ENCODE data around the gene ITGB5. TPM values are rescaled to one million over a fixed set of nuclear protein-coding genes. Genes with fewer than 3 reads are reported as not detected.
A peak's percentile ranks its signal among the peaks of the same experiment; 100 is the strongest.

The ITGB5 gene
- total and polyA plus RNA-seq, 4 donors: 16.9 to 66.6 (median 48.0) TPM

- no peak for TF ChIP-seq ATF3 (IDR thresholded peaks at IDR 0.05)
These were observed 57.2 kb downstream of the ITGB5 start (continued) for GRCh38 chr3:124829819-124830554.

- Histone ChIP-seq H3K4me1 (ENCODE audit: control insufficient read depth in 4 of 4, insufficient read depth in 4 of 4, low read length in 3 of 4) (peaks cover 0 to 6% (median 4%) of the 10 kb centered on the region in 4 donors), H3K36me3 (ENCODE audit: control insufficient read depth in 4 of 4, insufficient read depth in 3 of 4, low read depth in 1 of 4, low read length in 3 of 4) (peaks cover 0 to 12% (median 2%) of the 10 kb centered on the region in 4 donors), H3K9me3 (ENCODE audit: control insufficient read depth in 4 of 4, low read length in 3 of 4) (no peaks in the 10 kb centered on the region), H3K9ac (ENCODE audit: low read depth in 1 of 2, low read length in 2 of 2) (no peak overlapping the region), H3K27me3 (ENCODE audit: control insufficient read depth in 4 of 4, insufficient read depth in 4 of 4, low read length in 3 of 4) (no peaks in the 10 kb centered on the region), H3K27ac (ENCODE audit: low read depth in 1 of 2, low read length in 2 of 2) (peak overlapping the region in 1 of 2 donors; percentile 8), H3K4me3 (ENCODE audit: low read depth in 1 of 3, low read length in 3 of 3) (no peak overlapping the region)
- 87% methylated on average over 15 of the region's 15 CpGs for WGBS
- no peak for TF ChIP-seq RAD21 (IDR thresholded peaks at IDR 0.05)
- TF ChIP-seq TAF1 (conservative IDR thresholded peaks at IDR 0.05): no peak
- TF ChIP-seq RXRA (IDR thresholded peaks at IDR 0.05): no peak
- no peak for TF ChIP-seq FOXA1 (IDR thresholded peaks at IDR 0.05)
- no peak for TF ChIP-seq REST (IDR thresholded peaks at IDR 0.05)
- no peak for TF ChIP-seq HNF4A (conservative IDR thresholded peaks at IDR 0.05)
- no peak for TF ChIP-seq FOXA2 (IDR thresholded peaks at IDR 0.05)
- no peak for TF ChIP-seq EGR1 (IDR thresholded peaks at IDR 0.05; ENCODE audit: low read depth in 2 of 2)
- no peak for TF ChIP-seq SP1 (IDR thresholded peaks at IDR 0.05)
- TF ChIP-seq ZBTB33 (IDR thresholded peaks at IDR 0.05): no peak
- no peak for TF ChIP-seq ATF3 (IDR thresholded peaks at IDR 0.05)
- TF ChIP-seq HNF4G (IDR thresholded peaks at IDR 0.05): no peak
- TF ChIP-seq MAX (IDR thresholded peaks at IDR 0.05): no peak
- TF ChIP-seq GABPA (IDR thresholded peaks at IDR 0.05 in 1 of 2, conservative IDR thresholded peaks at IDR 0.05 in 1 of 2): no peak
- no peak for TF ChIP-seq JUND (IDR thresholded peaks at IDR 0.05)
- TF ChIP-seq YY1 (IDR thresholded peaks at IDR 0.05): no peak
- TF ChIP-seq NR2F2 (IDR thresholded peaks at IDR 0.05): no peak
- no peak for TF ChIP-seq CTCF (IDR thresholded peaks at IDR 0.05; ENCODE audit: low read depth, low read length, missing input control)
- no peak for DNase-seq (ENCODE audit: low spot score)
These were observed 57.9 kb downstream of the ITGB5 start for GRCh38 chr3:124829178-124829818.

All from liver (tissue), 9 donors.